Pancreas (tissue), 10 donors: ENCODE data around the gene BCL2. TPM values are rescaled to one million over a fixed set of nuclear protein-coding genes. Genes with fewer than 3 reads are reported as not detected.

ENCODE experiments used
- ATAC-seq, 4 donors: fragments of 200-7000 bp; cut with Tn5 transposase; one replicate each; pipeline versions ENCODE4 v1.8.0 to v1.9.1; 2020; ENCODE audit warnings: mild to moderate bottlenecking in 4 of 4, moderate library complexity in 4 of 4
- DNase-seq, 6 donors: peaks; one replicate each; pipeline ENCODE4 v3.0.0-alpha.2; 2020
- FAIRE-seq: peaks from 2 replicates; lab custom pipeline; 2012; peaks lifted over from hg19 to GRCh38; lab: Jason Lieb, UNC
- H3K27ac ChIP-seq, 4 donors: fragments of 200-600 bp; sonication (generic); 1 replicate in 3 of 4; 2 replicates in 1 of 4; pipeline versions ENCODE4 v1.5.0 to v1.8.0; 2020
- H3K27me3 ChIP-seq, 4 donors: fragments of 200-600 bp; one replicate each; pipeline ENCODE4 v1.8.0; 2021
- H3K36me3 ChIP-seq, 3 donors: fragments of 200-600 bp; sonication (generic) in 1 of 3; one replicate each; pipeline versions ENCODE4 v1.5.0 to v1.8.0; 2020 to 2021
- H3K4me1 ChIP-seq, 3 donors: fragments of 200-600 bp; one replicate each; pipeline ENCODE4 v1.8.0; 2021
- H3K4me3 ChIP-seq, 4 donors: fragments of 200-600 bp; sonication (generic) in 2 of 4; one replicate each; pipeline versions ENCODE4 v1.5.0 to v1.8.0; 2020 to 2021
- H3K9me3 ChIP-seq, 4 donors: fragments of 200-600 bp; one replicate each; pipeline ENCODE4 v1.8.0; 2021
- WGBS, 2 donors: extraction: QIAGEN DNeasy Blood & Tissue Kit; methylation state at CpG; one replicate each; pipeline ENCODE4 v1.1.7; 2013; 5-methylcytosine and 5-hydroxymethylcytosine counted together
- intact Hi-C, 3 donors: fragments of 100-400 bp; cut with DNase I; formaldehyde crosslinking; loops; one replicate each; pipeline versions ENCODE4 v1.11.1 to v1.14.2; 2022
- polyA plus RNA-seq, 2 donors: library from polyadenylated mRNA; stranded (reverse); fragments of 200-250 nt; gene quantifications; one replicate each; pipeline ENCODE4 v1.2.3, GENCODE V29; 2013
- total RNA-seq, 6 donors: library from RNA; stranded (reverse); fragmentation: NEBNext Ultra II Directional in 4 of 6; extraction: Animal tissue kit (Norgen Biotek cat#: 25700) in 4 of 6; gene quantifications; one replicate each; pipeline versions ENCODE4 v1.2.1 to v1.2.4, GENCODE V29; 2021 to 2023
- TF ChIP-seq, protein P1 (sequence below), 4 donors: fragments of 200-600 bp; sonication (generic) in 3 of 4; IDR thresholded peaks; one replicate each; pipeline versions ENCODE4 v1.5.0 to v1.8.0; 2021; ENCODE audit warnings: antibody characterized with exemption in 4 of 4
- donor health status: healthy with polysubstance abuse.
- donor health status: DM: no; HTN: no; CAD: no; lungs with moderate emphysema.
- donor health status: DM: no; HTN: no; CAD: no.
- donor health status: control.
- donor health status: control.
- donor health status: Bipolar disorder and iron deficiency.
- donor health status: DM: yes; HTN: yes; CAD: no.
- donor health status: DM: no; HTN: no; CAD: no.
- donor health status: DM: no; HTN: no; CAD: no.
- donor health status: DM: yes; HTN: yes; CAD: no.

Gene BCL2
- total and polyA plus RNA-seq, 8 donors, result 1.9 to 9.0 (median 4.2) TPM

- FAIRE-seq, result no peak
- H3K4me1 ChIP-seq, result no peaks in the 10 kb centered on the region
- H3K9me3 ChIP-seq, result no peaks in the 10 kb centered on the region
- DNase-seq, result no peak
- ATAC-seq, result no peak
- H3K36me3 ChIP-seq, result no peaks in the 10 kb centered on the region
- H3K27ac ChIP-seq, result no peak overlapping the region
- intact Hi-C loops, result no loop called here
- no peaks in the 10 kb centered on the region for H3K27me3 ChIP-seq
- TF ChIP-seq, protein P1, sequence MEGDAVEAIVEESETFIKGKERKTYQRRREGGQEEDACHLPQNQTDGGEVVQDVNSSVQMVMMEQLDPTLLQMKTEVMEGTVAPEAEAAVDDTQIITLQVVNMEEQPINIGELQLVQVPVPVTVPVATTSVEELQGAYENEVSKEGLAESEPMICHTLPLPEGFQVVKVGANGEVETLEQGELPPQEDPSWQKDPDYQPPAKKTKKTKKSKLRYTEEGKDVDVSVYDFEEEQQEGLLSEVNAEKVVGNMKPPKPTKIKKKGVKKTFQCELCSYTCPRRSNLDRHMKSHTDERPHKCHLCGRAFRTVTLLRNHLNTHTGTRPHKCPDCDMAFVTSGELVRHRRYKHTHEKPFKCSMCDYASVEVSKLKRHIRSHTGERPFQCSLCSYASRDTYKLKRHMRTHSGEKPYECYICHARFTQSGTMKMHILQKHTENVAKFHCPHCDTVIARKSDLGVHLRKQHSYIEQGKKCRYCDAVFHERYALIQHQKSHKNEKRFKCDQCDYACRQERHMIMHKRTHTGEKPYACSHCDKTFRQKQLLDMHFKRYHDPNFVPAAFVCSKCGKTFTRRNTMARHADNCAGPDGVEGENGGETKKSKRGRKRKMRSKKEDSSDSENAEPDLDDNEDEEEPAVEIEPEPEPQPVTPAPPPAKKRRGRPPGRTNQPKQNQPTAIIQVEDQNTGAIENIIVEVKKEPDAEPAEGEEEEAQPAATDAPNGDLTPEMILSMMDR (IDR thresholded peaks at IDR 0.05), result no peak
- WGBS, 2 donors, result 77 to 83% methylated on average over 5 of the region's 5 CpGs
- no peak overlapping the region for H3K4me3 ChIP-seq
These were observed 151.3 kb downstream of the BCL2 start for GRCh38 chr18:63168287-63168686.

DNA sequence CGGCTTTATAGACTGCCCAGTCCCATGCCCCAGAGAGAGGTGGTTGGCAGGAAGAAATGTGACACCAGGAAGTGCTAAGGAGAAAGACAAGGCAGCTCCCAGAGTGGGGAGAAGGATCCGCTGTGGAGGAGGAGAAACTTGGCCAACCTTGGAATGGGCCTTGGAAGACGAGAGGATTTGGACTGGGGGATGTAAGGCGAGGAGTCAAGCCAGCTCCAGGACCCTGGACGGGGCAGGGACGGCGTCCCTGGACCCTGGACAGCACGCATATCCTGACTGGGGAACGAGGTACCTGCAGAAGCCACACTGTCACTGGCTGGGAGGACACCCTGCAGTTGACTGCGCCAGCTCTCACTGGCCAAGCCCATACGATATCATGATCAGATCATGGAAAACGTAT lies 153.4 kb downstream of the BCL2 start:
- no peak for FAIRE-seq
- Histone ChIP-seq H3K27me3 (no peaks in the 10 kb centered on the region), H3K4me3 (no peak overlapping the region), H3K36me3 (no peaks in the 10 kb centered on the region), H3K9me3 (no peaks in the 10 kb centered on the region), H3K4me1 (peaks cover 0 to 1% (median 0%) of the 10 kb centered on the region in 3 donors), H3K27ac (no peak overlapping the region)
- TF ChIP-seq, protein P1 (IDR thresholded peaks at IDR 0.05), result no peak
- DNase-seq, result no peak
- 78 to 84% methylated on average over 12 of the region's 12 CpGs for WGBS, 2 donors
- intact Hi-C loops, result no loop called here
- no peak for ATAC-seq

- Histone ChIP-seq H3K4me1 (peaks cover 0 to 3% (median 0%) of the 10 kb centered on the region in 3 donors), H3K4me3 (no peak overlapping the region), H3K36me3 (no peaks in the 10 kb centered on the region), H3K9me3 (no peaks in the 10 kb centered on the region), H3K27ac (no peak overlapping the region), H3K27me3 (no peaks in the 10 kb centered on the region)
- TF ChIP-seq, protein P1 (IDR thresholded peaks at IDR 0.05), result no peak
- intact Hi-C loops, result no loop called here
- ATAC-seq (no peak), DNase-seq (no peak), FAIRE-seq (no peak)
- WGBS, 2 donors, result 77 to 81% methylated on average over 1 of the region's 1 CpG
These were observed 155.2 kb downstream of the BCL2 start for GRCh38 chr18:63164396-63164795.

- Histone ChIP-seq H3K27ac (peak overlapping the region in 2 of 4 donors; percentile 71 to 72), H3K4me1 (peaks cover 8% of the 10 kb centered on the region in 3 donors), H3K27me3 (no peaks in the 10 kb centered on the region), H3K4me3 (no peak overlapping the region), H3K36me3 (no peaks in the 10 kb centered on the region), H3K9me3 (no peaks in the 10 kb centered on the region)
- TF ChIP-seq, protein P1 (IDR thresholded peaks at IDR 0.05), result no peak
- DNase-seq (no peak), ATAC-seq (peak in 2 of 4 donors; percentile 9 to 48), FAIRE-seq (no peak)
- WGBS, 2 donors, result 85 to 88% methylated on average over 7 of the region's 7 CpGs
- intact Hi-C loops, result no loop called here
These were observed 157.1 kb downstream of the BCL2 start for GRCh38 chr18:63162271-63163014.

GRCh38 chr18:63161761-63162195 lies 157.8 kb downstream of the BCL2 start:
- no peaks in the 10 kb centered on the region for H3K9me3 ChIP-seq
- WGBS, 2 donors, result 45 to 49% methylated on average over 7 of the region's 7 CpGs
- no peaks in the 10 kb centered on the region for H3K36me3 ChIP-seq
- TF ChIP-seq, protein P1 (IDR thresholded peaks at IDR 0.05), result no peak
- ATAC-seq (peak in 3 of 4 donors; percentile 73 to 87 (median 86)), FAIRE-seq (no peak), DNase-seq (peak in 1 of 6 donors; percentile 66)
- H3K27me3 ChIP-seq, result no peaks in the 10 kb centered on the region
- H3K27ac ChIP-seq, result peak overlapping the region in 2 of 4 donors; percentile 71 to 72
- intact Hi-C loops, result no loop called here
- no peak overlapping the region for H3K4me3 ChIP-seq
- H3K4me1 ChIP-seq, result peaks cover 8 to 13% (median 11%) of the 10 kb centered on the region in 3 donors
